HG03457 (cell line): ENCODE measurements around the gene ZDHHC21.

Source experiments
- ATAC-seq: cut with Tn5 transposase; IDR thresholded peaks from one replicate; pipeline ENCODE4 v1.9.1; 2021; ENCODE audit warnings: moderate number of reproducible peaks; ENCODE audit not compliant: unreplicated experiment

The ZDHHC21 gene, protein sequence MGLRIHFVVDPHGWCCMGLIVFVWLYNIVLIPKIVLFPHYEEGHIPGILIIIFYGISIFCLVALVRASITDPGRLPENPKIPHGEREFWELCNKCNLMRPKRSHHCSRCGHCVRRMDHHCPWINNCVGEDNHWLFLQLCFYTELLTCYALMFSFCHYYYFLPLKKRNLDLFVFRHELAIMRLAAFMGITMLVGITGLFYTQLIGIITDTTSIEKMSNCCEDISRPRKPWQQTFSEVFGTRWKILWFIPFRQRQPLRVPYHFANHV

DNA sequence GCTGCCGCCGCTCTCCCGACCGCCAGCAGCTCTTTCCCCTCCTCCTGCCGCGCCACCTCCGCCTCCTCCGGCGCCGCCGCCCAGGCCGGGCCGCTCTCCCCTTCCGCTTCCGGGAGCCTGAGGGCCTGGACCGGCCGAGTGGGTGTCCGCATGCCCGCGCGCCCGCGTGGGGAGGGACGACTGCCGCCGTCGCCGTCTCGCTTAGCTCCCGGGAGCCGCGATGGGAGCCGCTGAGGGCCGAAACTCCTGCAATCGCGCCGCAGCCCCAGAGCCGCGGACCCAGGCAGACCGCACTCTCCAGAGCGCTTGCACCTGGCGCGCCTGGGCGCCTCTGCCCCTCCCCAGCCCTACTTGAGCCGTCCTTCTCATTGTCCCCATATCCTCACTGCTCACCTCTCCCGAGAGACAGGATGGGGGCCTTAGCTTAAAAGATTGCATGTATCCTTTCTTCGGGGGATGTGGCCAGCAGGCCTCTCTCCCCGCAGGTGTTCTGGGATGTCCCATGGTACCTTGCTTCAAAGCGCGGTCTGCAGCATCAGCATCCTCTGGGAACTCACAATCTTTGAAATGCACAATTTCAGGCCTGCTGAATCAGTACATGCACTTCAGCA, at the start of gene ZDHHC21:
Gene ZDHHC21 (minus strand): TSS at position 182 of the 611 bp plus-strand sequence. CDS start 19,092 bp downstream, outside the sequence.
- peak; percentile 58 for ATAC-seq

DNA sequence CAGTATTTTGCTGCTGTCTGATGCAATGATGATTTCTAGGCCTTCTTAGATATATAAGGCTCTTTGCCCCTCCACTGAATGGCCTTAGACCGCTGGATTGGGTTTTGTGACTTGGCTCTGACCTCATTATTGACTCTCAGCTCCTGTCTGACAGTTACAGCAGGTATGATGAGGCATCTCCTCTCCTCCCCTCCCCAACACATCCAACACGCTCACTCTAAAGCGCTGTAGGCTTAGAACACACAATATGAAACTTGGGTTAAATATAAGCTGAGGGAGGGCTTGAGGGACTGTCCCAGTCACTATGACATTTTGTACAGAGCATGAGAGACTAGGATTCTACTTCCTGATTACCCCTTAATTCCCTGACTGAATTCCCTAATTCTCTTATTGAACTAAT, 48.1 kb upstream of the ZDHHC21 start:
- ATAC-seq: no peak

- no peak for ATAC-seq
Observed at GRCh38 chr9:14733133-14733532, 39.9 kb upstream of the ZDHHC21 start.

DNA sequence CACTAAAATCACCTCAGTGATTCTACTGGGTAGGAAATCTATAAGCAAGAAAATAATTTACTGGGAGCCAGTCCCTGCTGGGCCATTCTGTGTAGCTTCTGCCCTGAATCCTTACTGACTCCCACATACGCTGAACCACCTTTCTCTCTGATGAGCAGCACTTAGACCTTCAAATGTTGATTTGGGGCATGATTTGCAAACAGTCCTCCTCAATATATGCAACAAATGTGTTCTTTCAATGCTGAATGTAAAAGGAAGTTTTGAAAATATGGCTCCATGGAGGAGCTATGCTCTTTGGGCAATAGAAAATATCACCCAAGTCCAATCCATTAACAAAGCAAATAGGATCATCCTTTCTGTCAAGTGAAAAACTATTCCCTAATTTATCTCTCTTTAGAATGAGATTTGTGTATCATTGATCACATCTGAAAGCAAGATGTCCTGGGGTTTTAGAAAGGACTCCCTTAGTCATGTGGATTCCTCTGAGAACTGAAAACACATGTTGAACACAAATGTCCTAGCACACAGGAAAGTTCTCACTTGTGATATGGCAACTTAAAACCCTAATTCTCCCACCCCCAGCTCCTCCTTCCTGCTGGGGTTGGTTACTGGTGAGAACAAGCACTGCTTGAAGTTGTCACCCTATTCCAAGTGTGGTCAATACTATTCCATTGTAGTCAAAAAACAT, 38.2 kb upstream of the ZDHHC21 start:
- no peak for ATAC-seq

DNA sequence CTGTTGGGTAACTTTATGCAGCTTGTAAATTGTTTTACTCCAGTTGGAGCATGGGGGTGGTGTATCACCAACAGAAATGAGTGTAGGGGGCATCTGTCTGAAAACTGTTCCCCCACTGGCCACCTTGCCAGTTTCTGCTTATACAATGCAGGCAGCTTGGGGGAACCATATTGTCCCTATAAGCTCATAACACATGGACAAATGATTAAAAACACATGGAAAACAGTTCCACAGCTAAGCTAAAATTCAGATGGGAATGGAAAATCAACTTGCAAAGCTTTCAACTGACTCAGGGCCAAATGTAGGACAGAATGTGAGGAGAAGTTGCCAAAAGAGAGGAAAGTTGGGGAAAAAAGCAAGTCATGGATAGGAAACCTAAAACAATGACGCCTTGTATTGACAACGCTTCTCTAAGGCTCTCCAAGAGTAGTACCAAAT, 37.2 kb upstream of the ZDHHC21 start:
- ATAC-seq: no peak

- ATAC-seq: no peak
Observed at GRCh38 chr9:14723301-14723700, 30.1 kb upstream of the ZDHHC21 start.

GRCh38 chr9:14722391-14723035, 29.3 kb upstream of the ZDHHC21 start, which contains the start of gene CER1:
TSS of gene CER1 (minus strand) at chr9:14722733. CDS start at chr9:14722672, 61 bp downstream.
- no peak for ATAC-seq

DNA sequence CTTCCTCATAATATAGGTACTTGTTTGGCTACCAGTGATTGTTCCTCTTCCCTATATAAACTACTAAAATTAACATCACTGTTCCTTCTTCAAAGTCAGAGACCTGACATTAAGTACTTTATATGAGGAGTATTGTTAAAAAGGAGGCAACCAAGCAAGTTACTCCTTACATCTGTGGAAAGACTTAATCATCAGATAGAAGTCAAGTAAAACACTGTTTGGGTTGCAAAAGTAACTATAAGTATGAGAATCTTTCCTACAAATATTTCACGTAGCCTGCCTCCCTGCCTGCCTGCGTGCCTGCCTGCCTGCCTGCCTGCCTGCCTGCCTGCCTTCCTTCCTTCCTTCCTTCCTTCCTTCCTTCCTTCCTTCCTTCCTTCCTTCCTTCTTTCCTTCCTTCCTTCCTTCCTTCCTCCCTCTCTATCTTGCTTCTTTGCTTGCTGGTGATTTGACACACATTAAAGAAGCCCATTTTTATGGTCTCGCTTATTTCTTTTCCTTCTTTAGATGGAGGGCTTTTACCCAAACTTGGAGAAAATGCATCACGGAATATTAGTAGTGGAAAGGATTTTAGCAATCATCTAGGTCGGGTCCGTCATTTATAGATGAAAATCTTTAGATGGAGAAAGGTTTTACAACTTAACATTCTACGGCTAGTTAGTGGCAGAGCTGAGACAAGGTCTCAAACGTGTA, 26.1 kb upstream of the ZDHHC21 start:
- ATAC-seq: no peak

- no peak for ATAC-seq
Observed at GRCh38 chr9:14715102-14715501, 21.9 kb upstream of the ZDHHC21 start.

GRCh38 chr9:14713187-14713767, 20.0 kb upstream of the ZDHHC21 start:
- ATAC-seq: no peak

DNA sequence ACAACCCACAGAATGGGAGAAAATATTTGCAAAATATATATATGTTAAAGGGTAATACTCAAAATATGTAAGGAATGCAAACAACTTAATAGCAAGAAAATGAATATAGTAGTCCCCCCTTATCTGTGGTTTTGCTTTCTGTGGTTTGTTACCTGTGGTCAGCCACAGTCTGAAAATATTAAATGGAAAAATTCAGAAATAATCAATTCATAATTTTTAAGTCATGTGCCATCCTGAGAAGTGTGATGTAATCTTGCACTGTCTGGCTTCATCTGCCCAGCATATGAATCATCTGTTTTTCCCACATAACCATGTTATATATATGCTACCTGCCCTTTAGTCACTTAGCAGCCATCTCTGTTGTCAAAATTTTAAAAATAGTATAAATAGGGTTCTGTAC, 17.6 kb upstream of the ZDHHC21 start:
- ATAC-seq: no peak

GRCh38 chr9:14706530-14707140, 13.4 kb upstream of the ZDHHC21 start:
- no peak for ATAC-seq

GRCh38 chr9:14705079-14705478, 11.8 kb upstream of the ZDHHC21 start:
- no peak for ATAC-seq

DNA sequence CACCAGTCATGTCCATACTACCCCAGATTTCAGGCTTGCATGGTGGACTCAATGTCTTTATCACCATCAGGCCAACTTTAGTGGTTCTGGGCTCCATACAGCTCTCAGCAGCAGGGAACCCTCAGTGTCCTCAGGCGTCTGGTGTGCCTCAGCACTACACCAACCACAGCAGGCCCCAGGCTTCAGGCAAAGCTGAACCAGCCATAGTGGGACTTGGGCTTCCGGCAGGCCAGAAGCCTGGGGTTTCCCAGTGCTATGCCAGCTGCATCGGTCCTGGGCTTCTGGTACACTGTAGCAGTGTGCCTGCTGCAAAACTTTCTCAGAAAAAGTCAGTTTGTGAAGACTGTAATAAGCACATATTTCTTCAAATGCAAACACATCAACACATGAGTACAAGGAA, 11.0 kb upstream of the ZDHHC21 start:
- no peak for ATAC-seq

- no peak for ATAC-seq
Observed at GRCh38 chr9:14702200-14702720, 9.0 kb upstream of the ZDHHC21 start.

DNA sequence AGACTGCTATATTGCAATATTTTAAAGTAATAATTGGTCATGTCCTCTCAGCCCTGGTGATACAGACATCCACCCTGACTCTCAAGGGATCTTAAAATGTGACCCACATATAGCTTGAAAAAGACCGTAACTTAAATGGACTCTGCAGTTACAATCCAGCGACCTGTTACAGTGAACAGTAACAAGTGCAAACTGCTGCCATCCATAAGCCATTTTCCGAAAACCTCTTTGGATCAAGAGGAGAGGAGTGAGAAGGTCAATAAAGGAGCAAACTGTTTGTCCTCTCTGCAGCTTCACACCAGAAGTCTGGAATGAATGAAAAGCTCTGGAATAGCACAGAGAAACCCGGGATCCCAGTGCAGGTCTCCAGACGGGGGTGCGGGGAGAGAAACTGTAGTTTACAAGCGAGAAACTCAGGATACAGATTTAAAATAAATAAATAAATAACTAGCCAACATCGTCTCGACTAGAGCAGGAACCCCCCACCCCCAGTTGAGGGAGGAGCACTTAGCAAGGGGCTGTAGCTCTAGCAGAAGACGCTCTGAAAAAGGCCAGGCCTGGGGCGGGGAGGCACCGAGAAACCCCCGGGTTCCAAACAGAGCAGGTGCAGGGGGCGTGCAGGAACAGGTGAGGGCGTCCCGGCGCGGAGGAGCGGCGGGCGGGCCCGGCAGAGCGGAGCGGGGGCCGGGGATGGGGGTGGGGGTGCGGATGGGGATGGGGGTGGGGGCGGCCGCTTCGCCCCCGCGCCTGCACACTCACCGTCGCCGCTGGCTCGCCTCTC, 572 bp downstream of the ZDHHC21 start:
- peak; percentile 30 for ATAC-seq

- no peak for ATAC-seq
Observed at GRCh38 chr9:14690948-14691730, 2.1 kb downstream of the ZDHHC21 start.

GRCh38 chr9:14687042-14687719, 6.1 kb downstream of the ZDHHC21 start:
- ATAC-seq: no peak
